GM21360 (cell line): Measurements from ENCODE around the gene TNFAIP3.

Source experiments
- ATAC-seq: cut with Tn5 transposase; IDR thresholded peaks from one replicate; pipeline ENCODE4 v1.9.1; 2021; ENCODE audit warnings: mild to moderate bottlenecking, moderate library complexity; ENCODE audit not compliant: unreplicated experiment

The TNFAIP3 gene

DNA sequence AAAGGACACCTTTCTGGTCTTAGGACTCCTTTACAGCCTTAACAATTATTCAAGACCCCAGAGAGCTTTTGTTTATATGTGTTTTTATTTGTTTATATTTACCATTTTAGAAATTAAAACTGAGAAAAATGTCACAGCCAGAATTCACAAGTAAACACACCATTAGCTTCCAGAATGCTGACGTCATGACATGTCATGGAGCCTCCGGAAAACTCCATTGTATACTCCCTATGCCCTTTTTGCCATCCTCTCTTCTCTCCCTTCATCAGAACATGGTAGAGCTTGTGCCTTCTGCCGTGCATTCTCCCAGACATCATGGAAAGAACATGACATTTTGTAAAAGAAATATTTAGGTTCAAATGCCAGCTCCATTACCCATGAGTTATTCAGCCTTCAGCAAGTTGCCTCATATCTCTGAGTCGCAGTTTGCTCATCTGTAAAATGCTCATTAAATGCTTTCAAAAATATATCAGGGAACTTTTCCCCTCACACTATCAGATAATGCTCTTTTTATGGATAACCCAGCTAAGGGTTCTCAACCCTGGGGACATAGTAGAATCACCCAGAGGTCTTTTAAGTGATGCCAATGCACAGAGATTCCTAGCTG is 27.8 kb downstream of the TNFAIP3 start:
- ATAC-seq: no peak

DNA sequence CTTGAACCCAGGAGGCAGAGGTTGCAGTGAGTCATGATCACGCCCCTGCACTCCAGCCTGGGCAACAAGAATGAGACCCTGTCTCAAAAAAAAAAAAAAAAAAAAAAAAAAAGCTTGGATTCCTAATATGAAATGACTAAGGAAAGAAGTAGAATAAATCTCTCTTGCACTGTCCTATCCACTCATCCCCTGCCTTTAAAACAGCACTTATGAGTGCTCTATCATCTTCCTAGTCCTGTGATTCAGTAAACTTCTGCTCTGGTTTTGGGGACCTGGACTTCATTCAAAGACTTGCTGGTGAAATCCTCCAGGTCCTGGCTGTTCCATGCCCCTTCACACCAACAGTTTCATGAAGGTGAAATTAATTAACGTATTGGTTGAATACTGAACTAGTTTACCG is 29.6 kb downstream of the TNFAIP3 start:
- ATAC-seq: no peak

DNA sequence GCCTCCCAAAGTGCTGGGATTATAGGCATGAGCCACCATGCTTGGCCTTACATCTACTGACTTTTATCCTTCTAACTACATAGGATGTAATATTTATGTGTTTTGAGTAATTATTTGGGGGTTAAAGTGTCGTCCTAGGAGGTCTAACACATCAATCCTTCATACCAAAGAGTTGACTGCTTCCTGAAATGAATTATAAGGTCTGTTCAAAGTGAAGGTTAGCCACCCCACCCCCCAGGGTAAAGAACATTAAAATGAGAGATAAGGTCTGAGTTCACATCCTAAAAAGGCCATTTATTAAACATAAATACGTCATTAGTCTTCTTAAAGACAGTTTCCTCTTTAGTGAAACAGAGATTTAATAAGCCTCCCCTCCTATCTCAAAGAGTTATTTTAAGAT is 33.8 kb downstream of the TNFAIP3 start:
- ATAC-seq: no peak

DNA sequence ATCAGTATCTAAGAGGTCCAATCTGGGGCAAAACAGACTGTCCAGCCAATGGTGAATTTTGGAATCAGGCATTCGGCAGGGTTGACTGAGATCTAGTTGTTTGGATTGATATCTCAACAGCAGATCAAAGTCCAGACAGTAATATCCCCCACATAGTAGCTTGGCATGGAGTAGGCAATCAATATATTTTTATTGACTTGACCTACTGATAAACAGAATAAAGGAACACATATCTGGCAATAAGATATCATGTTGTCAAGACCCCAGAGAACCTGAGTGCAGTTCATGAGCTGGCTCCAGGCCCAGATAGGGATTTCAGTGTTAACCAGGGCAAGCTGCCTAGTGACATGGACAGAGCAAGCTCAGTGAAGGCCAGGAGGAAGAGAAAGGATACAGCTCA is 34.4 kb downstream of the TNFAIP3 start:
- no peak for ATAC-seq

DNA sequence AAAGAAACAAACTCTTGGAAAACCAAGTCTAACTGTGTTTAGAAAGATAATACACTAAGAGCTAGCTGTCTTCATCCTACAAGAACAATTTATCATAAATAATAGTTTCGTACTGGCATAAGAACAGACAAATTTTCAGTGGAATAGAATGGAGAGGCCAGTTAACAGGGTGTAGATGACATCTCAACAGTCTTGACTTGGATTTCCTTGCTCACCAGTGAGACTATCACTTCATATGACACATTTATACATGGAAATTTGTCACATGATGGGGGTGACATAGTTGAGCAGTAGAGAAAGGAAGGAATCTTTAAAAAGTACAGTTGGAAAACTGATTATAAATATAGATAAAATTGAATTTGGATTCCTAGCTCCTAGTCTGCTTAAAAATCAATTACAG is 35.6 kb downstream of the TNFAIP3 start:
- ATAC-seq: no peak

DNA sequence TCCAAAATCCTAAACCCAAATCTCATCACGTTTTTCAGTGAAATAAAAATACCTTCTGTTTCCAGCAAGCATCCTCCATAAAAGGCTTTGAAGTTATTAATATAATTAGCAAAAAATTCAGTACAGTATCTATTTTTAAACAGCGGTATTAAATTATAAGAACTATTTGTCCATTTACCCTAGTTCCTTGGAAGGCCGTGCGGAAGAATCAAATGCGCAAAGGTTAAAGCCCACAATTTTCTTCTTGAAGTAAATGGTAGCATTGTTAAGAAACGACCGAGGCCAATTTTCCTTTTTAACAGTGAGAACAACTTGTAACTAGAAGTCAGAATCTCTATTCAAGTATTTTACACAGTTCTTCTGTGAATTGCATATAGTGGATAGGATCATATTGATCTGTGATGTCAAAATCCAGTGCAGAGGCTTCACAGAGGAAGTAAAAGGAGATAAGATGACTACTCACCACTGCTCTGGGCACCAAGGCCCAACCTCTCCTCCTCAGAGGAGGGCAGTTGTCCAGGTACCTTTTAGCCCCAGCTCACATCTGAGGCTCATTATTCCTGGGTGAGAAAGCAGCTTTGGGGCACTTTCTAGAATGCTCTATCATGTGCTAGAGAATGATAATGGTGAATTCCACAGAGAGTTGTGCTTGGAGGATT is 36.3 kb downstream of the TNFAIP3 start:
- no peak for ATAC-seq

DNA sequence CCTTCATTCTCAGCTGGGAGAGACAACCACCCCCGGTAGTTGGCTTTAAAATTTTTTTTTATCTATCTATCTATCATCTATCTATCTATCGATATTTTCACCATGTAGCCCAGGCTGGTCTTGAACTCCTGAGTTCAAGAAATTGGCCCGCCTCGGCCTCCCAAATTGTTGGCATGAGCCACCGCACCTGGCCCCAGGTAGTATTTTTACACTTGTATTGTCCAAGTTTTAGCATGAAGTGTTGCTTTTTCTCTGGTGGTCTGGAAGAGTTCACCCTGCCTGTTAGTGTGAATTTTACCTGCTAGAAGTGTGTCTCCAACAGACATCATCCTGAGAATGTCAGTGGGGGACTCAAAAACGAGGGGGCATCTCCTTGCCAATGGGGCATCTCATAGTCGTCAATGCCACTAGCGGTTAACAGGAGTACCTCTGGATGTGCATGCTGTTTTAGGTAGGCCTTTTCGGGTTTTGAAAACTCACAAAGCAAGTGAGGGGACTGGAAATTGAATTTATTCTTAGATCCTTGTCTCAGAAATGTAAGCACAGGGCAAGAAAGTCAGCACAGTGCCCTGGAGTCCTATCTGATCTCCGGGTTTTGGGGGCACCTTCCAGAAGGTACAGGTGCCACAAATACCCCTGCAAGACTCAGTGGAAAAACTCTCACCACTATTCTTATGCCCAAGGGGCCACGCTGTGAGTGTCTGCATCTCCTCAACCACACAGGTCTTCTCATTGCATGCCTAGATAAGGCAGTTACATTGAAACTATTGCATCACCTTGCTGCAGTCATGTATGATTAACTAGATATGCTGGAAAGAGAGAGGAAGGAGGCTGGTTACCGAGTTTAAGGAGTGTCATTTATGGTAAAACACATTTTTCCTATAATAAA is 37.1 kb downstream of the TNFAIP3 start:
- ATAC-seq: peak; percentile 59

DNA sequence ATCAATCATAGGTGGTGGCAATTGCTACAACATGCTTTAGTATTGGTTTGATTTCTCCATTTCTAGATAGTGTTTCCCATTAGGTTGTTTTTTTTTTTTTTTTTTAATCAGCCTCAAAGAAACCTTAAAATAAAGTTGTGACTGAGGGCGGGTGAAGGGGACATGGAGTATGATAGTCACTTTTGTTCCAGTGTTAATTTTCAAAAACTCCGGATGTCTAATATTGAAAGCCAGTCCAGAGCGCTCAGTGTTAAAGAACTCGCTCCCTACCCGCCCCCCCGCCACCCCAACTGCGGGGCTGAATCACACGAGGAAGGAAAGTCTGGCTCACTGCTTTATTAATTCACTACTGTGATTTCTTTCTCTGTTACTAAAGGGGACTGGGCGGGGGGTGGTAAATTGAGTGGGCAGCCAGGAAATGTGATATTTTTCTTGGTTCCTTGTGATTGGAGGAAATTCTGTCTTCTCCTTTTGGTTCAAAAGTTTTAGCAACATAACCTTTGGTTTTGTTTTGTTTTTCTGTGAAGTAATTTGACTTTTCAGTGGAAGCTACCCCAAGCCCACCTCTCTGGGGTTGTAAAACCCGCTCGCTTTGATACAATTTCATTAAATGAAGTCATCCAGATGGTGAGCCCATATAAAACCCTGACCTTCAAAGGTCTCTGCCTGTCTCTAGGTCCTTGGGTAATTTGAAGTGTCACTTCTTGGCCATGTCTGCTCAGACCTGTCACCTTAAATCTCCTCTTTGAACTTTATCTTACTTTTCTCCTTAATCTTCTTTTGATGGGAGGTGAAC is 38.0 kb downstream of the TNFAIP3 start:
- ATAC-seq: peak; percentile 48

DNA sequence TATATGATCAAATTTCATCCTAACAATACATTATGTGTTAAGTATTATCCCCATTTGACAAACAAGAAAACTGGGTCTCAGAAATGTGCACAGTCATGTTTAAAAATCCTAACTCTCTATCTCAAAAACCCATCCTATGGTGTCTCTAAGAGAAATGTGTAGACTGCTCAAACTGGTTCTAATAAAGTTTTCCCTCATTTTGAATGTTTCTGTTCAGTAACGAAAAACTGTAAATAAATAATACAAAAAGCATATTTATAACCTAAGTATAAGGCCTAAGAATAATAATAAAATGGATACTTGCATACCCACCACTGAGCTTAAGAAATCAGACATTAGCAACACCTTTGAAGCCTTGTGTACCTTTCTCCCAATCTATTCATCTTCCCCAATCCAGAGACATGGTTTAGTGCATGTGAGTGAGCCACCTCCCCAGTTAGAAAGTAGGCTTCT is 39.0 kb downstream of the TNFAIP3 start:
- no peak for ATAC-seq

DNA sequence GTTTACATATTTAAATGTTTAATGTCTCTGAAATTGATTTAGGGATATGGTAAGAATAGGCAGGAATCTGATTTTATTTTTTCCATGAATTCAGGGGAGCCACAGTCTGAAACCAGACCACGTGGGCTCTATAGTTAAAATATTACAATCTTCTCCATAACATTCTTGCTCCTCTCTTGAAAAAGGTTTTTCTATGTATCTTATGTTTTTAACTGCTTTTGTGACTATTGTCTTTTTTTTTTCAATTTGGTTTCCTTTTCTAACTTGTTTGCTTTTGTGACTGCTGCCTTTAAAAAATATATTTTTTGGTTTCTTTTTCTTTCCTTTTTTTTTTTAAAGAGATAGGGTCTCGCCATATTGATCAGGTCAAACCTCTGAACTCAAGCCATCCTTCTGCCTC is 40.1 kb downstream of the TNFAIP3 start:
- no peak for ATAC-seq

DNA sequence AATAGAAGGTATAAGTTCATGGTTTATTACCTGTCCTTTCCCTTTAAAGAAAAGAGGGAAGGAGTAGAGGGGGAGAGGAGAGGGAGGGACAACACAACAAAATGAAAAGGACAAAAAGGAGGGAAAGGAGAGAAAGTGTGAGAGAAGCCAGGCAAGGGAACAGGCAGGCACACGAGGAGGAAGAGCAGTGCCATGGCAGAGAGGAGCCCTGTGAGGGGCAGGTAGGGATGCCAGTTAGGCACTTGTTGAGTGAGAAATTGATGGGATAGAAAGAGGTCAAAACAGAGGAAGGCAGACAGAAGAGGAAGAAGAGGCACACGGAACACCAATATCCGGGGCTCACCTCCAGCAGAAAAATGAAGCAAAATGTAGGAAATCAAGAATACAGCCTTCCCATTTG is 42.5 kb downstream of the TNFAIP3 start:
- ATAC-seq: no peak

DNA sequence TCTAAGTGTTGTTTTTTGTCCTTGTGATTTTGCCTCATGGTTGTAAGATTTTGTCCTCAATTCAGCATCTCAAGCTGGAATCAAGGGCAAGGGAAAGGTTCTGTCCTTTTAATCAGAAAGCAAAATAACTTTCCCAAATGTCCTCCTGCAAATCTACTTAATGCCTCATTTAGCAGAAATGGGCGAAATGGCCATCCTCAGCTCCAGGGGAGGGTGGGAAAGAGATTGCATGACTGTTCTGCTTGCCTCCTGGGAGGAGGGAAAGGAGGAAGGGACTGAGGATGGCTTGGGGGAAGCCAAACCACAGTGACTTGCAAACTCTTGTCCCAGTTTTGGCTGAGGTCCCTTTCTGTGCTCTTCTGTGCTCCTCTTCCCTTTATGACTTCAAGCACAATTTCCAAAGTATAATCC is 43.4 kb downstream of the TNFAIP3 start:
- no peak for ATAC-seq

DNA sequence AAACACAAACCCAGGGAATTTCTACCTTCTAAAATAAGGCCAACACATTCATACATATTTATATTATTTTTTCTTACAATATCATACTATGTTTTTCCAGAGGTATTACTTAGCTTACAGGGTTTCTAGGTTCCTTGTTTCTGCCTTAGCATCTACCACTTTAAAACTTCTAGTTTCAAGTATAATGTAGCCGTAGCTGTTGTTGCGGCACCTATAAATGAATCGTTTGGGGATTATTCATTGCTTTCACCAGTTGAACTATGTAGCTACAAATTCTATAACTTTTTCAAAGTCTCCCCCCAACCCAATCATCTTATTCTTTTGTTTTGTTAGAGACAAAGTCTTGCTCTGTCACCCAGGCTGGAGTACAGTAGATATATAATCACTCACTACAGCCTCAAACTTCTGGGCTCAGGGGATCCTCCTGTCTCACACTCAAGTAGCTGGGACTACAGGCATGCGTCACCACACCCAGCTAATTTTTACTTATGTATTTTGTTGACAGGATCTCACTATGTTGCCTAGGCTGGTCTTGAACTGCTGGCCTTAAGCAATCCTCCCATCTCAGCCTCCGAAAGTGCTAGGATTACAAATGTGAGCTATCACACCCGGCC is 43.9 kb downstream of the TNFAIP3 start:
- no peak for ATAC-seq

DNA sequence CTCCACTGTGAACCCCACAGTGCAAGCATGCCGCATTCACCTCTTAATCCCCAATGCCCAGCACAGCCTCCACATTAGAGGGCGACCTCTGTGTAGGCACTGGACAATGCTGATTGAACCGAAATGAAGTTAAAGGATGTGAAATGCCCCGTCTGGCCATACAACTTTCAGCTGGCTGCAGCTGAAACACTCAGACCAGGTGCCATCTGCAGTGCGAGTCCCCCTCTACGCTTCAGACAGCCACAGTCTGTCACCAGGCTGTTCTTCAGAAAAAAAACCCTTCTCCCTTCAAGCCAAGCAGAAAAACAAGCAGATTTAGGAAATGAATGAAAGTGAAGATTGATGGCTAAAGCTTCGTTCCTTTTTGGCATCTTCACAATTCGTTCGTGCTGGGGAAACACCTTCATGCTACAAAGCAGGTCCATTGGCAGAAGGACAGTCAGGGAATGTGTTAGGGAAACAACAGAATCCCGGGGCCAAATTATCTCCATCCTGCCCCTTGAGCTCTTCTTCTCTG is 44.7 kb downstream of the TNFAIP3 start:
- ATAC-seq: no peak

DNA sequence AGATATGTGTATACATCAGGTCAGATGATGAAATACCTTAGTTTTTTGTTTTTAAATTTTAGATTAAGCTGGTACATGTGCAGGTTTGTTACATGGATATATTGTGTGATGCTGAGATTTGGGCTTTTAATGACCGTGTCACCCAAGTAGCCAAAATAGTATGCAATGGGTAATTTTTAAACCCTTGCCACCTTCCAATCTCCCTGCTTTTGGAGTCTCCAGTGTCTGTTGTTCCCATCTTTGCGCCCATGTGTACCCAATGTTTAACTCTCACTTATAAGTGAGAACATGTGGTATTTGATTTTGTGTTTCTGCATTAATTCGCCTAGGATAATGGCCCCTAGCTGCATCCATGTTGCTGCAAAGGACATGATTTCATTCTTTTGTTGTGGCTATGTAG is 45.8 kb downstream of the TNFAIP3 start:
- no peak for ATAC-seq

DNA sequence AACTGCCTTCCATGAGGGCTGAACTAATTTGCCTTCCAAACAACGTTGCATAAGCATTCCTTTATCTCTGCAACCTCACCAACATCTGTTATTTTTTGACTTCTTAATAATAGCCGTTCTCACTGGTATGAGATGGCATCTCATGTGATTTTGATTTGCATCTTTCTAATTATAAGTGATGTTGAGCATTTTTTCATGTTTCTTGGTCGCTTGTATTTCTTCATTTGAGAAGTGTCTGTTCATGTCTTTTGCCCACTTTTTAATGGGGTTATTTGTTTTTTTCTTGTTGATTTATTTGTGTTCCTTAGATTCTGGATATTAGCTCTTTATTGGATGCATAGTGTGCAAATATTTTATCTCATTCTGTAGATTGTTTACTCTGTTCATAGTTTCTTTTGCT is 46.4 kb downstream of the TNFAIP3 start:
- ATAC-seq: no peak

DNA sequence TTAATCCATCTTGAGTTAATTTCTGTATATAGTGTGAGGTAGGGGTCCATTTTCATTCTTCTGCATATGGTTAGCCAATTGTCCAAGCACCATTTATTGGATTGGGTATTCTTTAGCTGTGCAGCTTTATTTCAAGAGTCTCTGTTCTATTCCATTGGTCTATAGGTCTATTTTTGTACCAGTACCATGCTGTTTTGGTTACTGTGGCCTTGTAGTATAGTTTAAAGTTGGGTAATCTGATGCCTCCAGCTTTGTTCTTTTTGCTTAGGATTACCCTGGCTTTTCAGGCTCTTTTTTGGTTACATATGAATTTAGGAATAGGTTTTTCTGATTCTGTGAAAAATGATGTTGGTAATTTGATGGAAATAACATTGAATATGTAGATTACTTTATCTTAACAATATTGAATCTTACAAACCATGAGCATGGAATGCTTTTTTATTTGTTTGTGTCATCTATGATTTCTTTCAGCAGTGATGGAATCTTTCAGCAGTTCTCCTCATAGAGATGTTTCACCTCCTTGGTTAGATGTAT is 47.0 kb downstream of the TNFAIP3 start:
- no peak for ATAC-seq

DNA sequence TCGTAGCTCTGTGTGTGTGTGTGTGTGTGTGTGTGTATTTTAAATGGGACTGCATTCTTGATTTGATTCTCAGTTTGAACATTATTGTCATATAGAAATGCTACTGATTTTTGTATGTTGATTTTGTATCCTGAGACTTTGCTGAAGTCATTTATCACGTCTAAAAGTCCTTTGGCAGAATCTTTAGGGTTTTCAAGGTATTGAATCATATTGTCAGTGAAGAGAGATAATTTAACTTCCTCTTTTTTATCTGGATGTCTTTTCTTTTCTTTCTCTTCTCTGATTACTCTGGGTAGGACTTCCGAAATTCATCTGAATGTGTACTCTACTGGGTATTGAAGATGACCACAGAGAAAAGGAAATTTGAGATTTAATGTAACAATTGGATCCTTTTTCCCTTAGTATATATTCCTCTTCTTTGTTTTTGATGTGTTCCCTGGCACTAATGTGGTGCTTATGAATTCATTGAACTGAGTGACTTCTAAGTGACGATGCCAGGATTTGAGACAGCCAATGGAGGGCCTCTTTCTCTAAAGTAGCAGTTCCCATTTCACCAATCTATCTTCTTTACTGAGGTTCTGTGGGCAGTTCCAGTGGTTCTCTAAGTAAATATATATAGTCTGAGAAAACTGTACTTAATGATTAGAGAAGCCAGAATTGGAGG is 47.6 kb downstream of the TNFAIP3 start:
- no peak for ATAC-seq

DNA sequence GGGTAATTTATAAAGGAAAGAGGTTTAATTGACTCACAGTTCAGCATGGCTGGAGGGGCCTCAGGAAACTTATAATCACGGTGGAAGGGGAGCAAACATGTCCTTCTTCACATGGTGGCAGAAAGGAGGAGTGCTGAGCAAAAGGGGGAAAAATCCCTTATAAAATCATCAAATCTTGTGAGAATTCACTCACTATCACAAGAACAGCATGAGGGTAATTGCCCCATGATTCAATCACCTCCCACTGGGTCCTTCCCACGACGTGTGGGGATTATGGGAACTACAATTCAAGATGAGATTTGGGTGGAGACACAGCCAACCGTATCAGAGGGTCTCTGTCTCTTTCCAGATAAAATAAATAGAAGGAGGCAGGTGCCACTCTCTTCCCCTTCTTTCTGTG is 48.7 kb downstream of the TNFAIP3 start:
- no peak for ATAC-seq
